Activated T-helper 2 cell treated with anti-CD3 and anti-CD28 coated beads, Interferon-gamma antibody, Interleukin-2, Interleukin-4, amounts not matched to agents 10 μg/mL and 5 μg/mL and 100 μg/mL, durations not matched to agents 14 hours and 24 hours and 36 hours (primary cell): ENCODE results near the gene DSCAML1. TPM values are rescaled to one million over a fixed set of nuclear protein-coding genes. Genes with fewer than 3 reads are reported as not detected.
A peak's percentile ranks its signal among the peaks of the same experiment; 100 is the strongest.

ENCODE experiments used
- DNase-seq: peaks from one replicate; pipeline ENCODE4 v3.0.0; 2021; ENCODE audit warnings: low spot score
- H3K27ac Mint-ChIP-seq: one replicate; pipeline ENCODE4 v1.8.0; 2021; ENCODE audit warnings: mixed read lengths
- H3K27me3 Mint-ChIP-seq: one replicate; pipeline ENCODE4 v1.8.0; 2021; ENCODE audit warnings: low read depth, mixed read lengths
- H3K36me3 Mint-ChIP-seq: one replicate; pipeline ENCODE4 v1.8.0; 2021; ENCODE audit warnings: low read depth, mixed read lengths
- H3K4me1 Mint-ChIP-seq: one replicate; pipeline ENCODE4 v1.8.0; 2021; ENCODE audit warnings: low read depth, mixed read lengths
- H3K4me3 Mint-ChIP-seq: one replicate; pipeline ENCODE4 v1.8.0; 2021; ENCODE audit warnings: low read depth, mild to moderate bottlenecking, moderate library complexity, mixed read lengths
- H3K9me3 Mint-ChIP-seq: one replicate; pipeline ENCODE4 v1.8.0; 2021; ENCODE audit warnings: mixed read lengths
- intact Hi-C: fragments of 100-400 bp; cut with micrococcal nuclease; formaldehyde crosslinking; loops from one replicate; pipeline ENCODE4 v1.15.1; 2023
- total RNA-seq: library from RNA; stranded (reverse); gene quantifications from 2 replicates; pipeline ENCODE4 v1.2.3, GENCODE V29; 2022

DSCAML1 gene
- total RNA-seq, 1 donor from 2014 or later = not detected

GRCh38 chr11:117610045-117610444, 187.0 kb downstream of the DSCAML1 start:
- no peak for DNase-seq
- no peaks in the 10 kb centered on the region for H3K9me3 Mint-ChIP-seq
- H3K4me1 Mint-ChIP-seq = peaks cover 23% of the 10 kb centered on the region
- peaks cover 18% of the 10 kb centered on the region for H3K27me3 Mint-ChIP-seq
- H3K4me3 Mint-ChIP-seq = no peak overlapping the region
- intact Hi-C loops = no loop called here
- no peaks in the 10 kb centered on the region for H3K36me3 Mint-ChIP-seq
- no peak overlapping the region for H3K27ac Mint-ChIP-seq

- Mint-ChIP-seq H3K27me3 (peaks cover 19% of the 10 kb centered on the region), H3K36me3 (no peaks in the 10 kb centered on the region), H3K4me3 (no peak overlapping the region), H3K27ac (no peak overlapping the region), H3K9me3 (no peaks in the 10 kb centered on the region), H3K4me1 (peaks cover 23% of the 10 kb centered on the region)
- intact Hi-C loops = no loop called here
- no peak for DNase-seq
Observed at GRCh38 chr11:117607449-117607848, 189.6 kb downstream of the DSCAML1 start.

GRCh38 chr11:117606790-117607189, 190.2 kb downstream of the DSCAML1 start:
- no peaks in the 10 kb centered on the region for H3K36me3 Mint-ChIP-seq

GRCh38 chr11:117606211-117606610, 190.8 kb downstream of the DSCAML1 start:
- no peak for DNase-seq
- no peaks in the 10 kb centered on the region for H3K36me3 Mint-ChIP-seq
- peaks cover 23% of the 10 kb centered on the region for H3K4me1 Mint-ChIP-seq
- H3K4me3 Mint-ChIP-seq = peak overlapping the region; percentile 40
- H3K9me3 Mint-ChIP-seq = no peaks in the 10 kb centered on the region
- H3K27ac Mint-ChIP-seq = peak overlapping the region; percentile 73
- H3K27me3 Mint-ChIP-seq = peaks cover 20% of the 10 kb centered on the region
- intact Hi-C loops = no loop called here

More at GRCh38 chr11:117606790-117607189, 190.2 kb downstream of the DSCAML1 start:
- Mint-ChIP-seq H3K27ac (no peak overlapping the region), H3K4me3 (no peak overlapping the region), H3K27me3 (peaks cover 21% of the 10 kb centered on the region), H3K9me3 (no peaks in the 10 kb centered on the region), H3K4me1 (peaks cover 23% of the 10 kb centered on the region)
- DNase-seq = no peak
- intact Hi-C loops = no loop called here

GRCh38 chr11:117605331-117605730, 191.7 kb downstream of the DSCAML1 start:
- Mint-ChIP-seq H3K9me3 (no peaks in the 10 kb centered on the region), H3K27ac (no peak overlapping the region), H3K27me3 (peaks cover 19% of the 10 kb centered on the region), H3K36me3 (no peaks in the 10 kb centered on the region), H3K4me1 (peaks cover 21% of the 10 kb centered on the region), H3K4me3 (no peak overlapping the region)
- no peak for DNase-seq
- intact Hi-C loops = no loop called here

GRCh38 chr11:117604336-117604995, 192.6 kb downstream of the DSCAML1 start:
- Mint-ChIP-seq H3K27ac (no peak overlapping the region), H3K9me3 (no peaks in the 10 kb centered on the region), H3K4me1 (peaks cover 12% of the 10 kb centered on the region), H3K27me3 (peaks cover 24% of the 10 kb centered on the region), H3K36me3 (no peaks in the 10 kb centered on the region), H3K4me3 (no peak overlapping the region)
- intact Hi-C loops = no loop called here
- DNase-seq = no peak

- Mint-ChIP-seq H3K27me3 (peaks cover 26% of the 10 kb centered on the region), H3K27ac (no peak overlapping the region), H3K9me3 (no peaks in the 10 kb centered on the region), H3K4me3 (no peak overlapping the region), H3K4me1 (peaks cover 12% of the 10 kb centered on the region), H3K36me3 (no peaks in the 10 kb centered on the region)
- intact Hi-C loops = no loop called here
- no peak for DNase-seq
Observed at GRCh38 chr11:117603932-117604331, 193.1 kb downstream of the DSCAML1 start.

GRCh38 chr11:117601006-117601708, 195.9 kb downstream of the DSCAML1 start:
- Mint-ChIP-seq H3K4me3 (no peak overlapping the region), H3K27me3 (peaks cover 27% of the 10 kb centered on the region), H3K36me3 (no peaks in the 10 kb centered on the region), H3K4me1 (peaks cover 2% of the 10 kb centered on the region), H3K9me3 (no peaks in the 10 kb centered on the region), H3K27ac (no peak overlapping the region)
- intact Hi-C loops = no loop called here
- no peak for DNase-seq

- no peak overlapping the region for H3K4me3 Mint-ChIP-seq
- no peaks in the 10 kb centered on the region for H3K36me3 Mint-ChIP-seq
- no peaks in the 10 kb centered on the region for H3K9me3 Mint-ChIP-seq
- peaks cover 28% of the 10 kb centered on the region for H3K27me3 Mint-ChIP-seq
- DNase-seq = no peak
- intact Hi-C loops = no loop called here
- H3K4me1 Mint-ChIP-seq = peaks cover 5% of the 10 kb centered on the region
- H3K27ac Mint-ChIP-seq = no peak overlapping the region
Observed at GRCh38 chr11:117600234-117600783, 196.7 kb downstream of the DSCAML1 start.

- intact Hi-C loops = no loop called here
- H3K36me3 Mint-ChIP-seq = no peaks in the 10 kb centered on the region
- H3K4me1 Mint-ChIP-seq = peaks cover 5% of the 10 kb centered on the region
- no peak overlapping the region for H3K27ac Mint-ChIP-seq
- no peak overlapping the region for H3K4me3 Mint-ChIP-seq
- H3K27me3 Mint-ChIP-seq = peaks cover 21% of the 10 kb centered on the region
- peak; percentile 34 for DNase-seq
- no peaks in the 10 kb centered on the region for H3K9me3 Mint-ChIP-seq
Observed at GRCh38 chr11:117597071-117597470, 199.9 kb downstream of the DSCAML1 start.

GRCh38 chr11:117595440-117595839, 201.6 kb downstream of the DSCAML1 start:
- Mint-ChIP-seq H3K36me3 (no peaks in the 10 kb centered on the region), H3K4me1 (peaks cover 5% of the 10 kb centered on the region), H3K4me3 (no peak overlapping the region), H3K27ac (no peak overlapping the region), H3K9me3 (no peaks in the 10 kb centered on the region), H3K27me3 (peaks cover 14% of the 10 kb centered on the region)
- intact Hi-C loops = no loop called here
- no peak for DNase-seq

GRCh38 chr11:117594721-117595120, 202.3 kb downstream of the DSCAML1 start:
- Mint-ChIP-seq H3K4me3 (no peak overlapping the region), H3K36me3 (no peaks in the 10 kb centered on the region), H3K27ac (no peak overlapping the region), H3K4me1 (peaks cover 5% of the 10 kb centered on the region), H3K27me3 (peaks cover 10% of the 10 kb centered on the region), H3K9me3 (no peaks in the 10 kb centered on the region)
- intact Hi-C loops = no loop called here
- DNase-seq = no peak

- Mint-ChIP-seq H3K4me3 (no peak overlapping the region), H3K9me3 (no peaks in the 10 kb centered on the region), H3K4me1 (peaks cover 5% of the 10 kb centered on the region), H3K27ac (no peak overlapping the region), H3K27me3 (peaks cover 7% of the 10 kb centered on the region), H3K36me3 (no peaks in the 10 kb centered on the region)
- DNase-seq = no peak
- intact Hi-C loops = no loop called here
Observed at GRCh38 chr11:117593065-117593464, 204.0 kb downstream of the DSCAML1 start.
